ENCODE data around the gene SRC.

SRC gene

GRCh38 chr20:37453288-37453687 lies 107.3 kb downstream of the SRC start:
- Histone ChIP-seq H3K27ac (ENCODE audit: insufficient read depth, low read length, poor library complexity, severe bottlenecking) (no peak overlapping the region), H3K4me1 (ENCODE audit: control insufficient read depth, insufficient read depth, low read length, poor library complexity, severe bottlenecking) (no peaks in the 10 kb centered on the region), H3K4me3 (ENCODE audit: insufficient read depth, low read depth, low read length, poor library complexity, severe bottlenecking) (no peak overlapping the region), H3K36me3 (ENCODE audit: control insufficient read depth, insufficient read depth, low read length) (no peaks in the 10 kb centered on the region), H3K9me3 (ENCODE audit: control insufficient read depth, low read length) (no peaks in the 10 kb centered on the region), H3K27me3 (replicated peaks; ENCODE audit: control insufficient read depth, insufficient read depth, low read length, poor library complexity, severe bottlenecking) (no peaks in the 10 kb centered on the region)
- DNase-seq = no peak

- H3K4me1 ChIP-seq (ENCODE audit: control insufficient read depth, insufficient read depth, low read length, poor library complexity, severe bottlenecking) = no peaks in the 10 kb centered on the region
- no peak overlapping the region for H3K27ac ChIP-seq (ENCODE audit: insufficient read depth, low read length, poor library complexity, severe bottlenecking)
- H3K9me3 ChIP-seq (ENCODE audit: control insufficient read depth, low read length) = no peaks in the 10 kb centered on the region
- no peak overlapping the region for H3K4me3 ChIP-seq (ENCODE audit: insufficient read depth, low read depth, low read length, poor library complexity, severe bottlenecking)
- H3K27me3 ChIP-seq (replicated peaks; ENCODE audit: control insufficient read depth, insufficient read depth, low read length, poor library complexity, severe bottlenecking) = no peaks in the 10 kb centered on the region
- DNase-seq = no peak
- no peaks in the 10 kb centered on the region for H3K36me3 ChIP-seq (ENCODE audit: control insufficient read depth, insufficient read depth, low read length)
Observed at GRCh38 chr20:37453836-37454235, 107.9 kb downstream of the SRC start.

GRCh38 chr20:37454636-37455385 lies 108.9 kb downstream of the SRC start:
- Histone ChIP-seq H3K27me3 (replicated peaks; ENCODE audit: control insufficient read depth, insufficient read depth, low read length, poor library complexity, severe bottlenecking) (no peaks in the 10 kb centered on the region), H3K27ac (ENCODE audit: insufficient read depth, low read length, poor library complexity, severe bottlenecking) (no peak overlapping the region), H3K9me3 (ENCODE audit: control insufficient read depth, low read length) (no peaks in the 10 kb centered on the region), H3K4me1 (ENCODE audit: control insufficient read depth, insufficient read depth, low read length, poor library complexity, severe bottlenecking) (no peaks in the 10 kb centered on the region), H3K36me3 (ENCODE audit: control insufficient read depth, insufficient read depth, low read length) (no peaks in the 10 kb centered on the region), H3K4me3 (ENCODE audit: insufficient read depth, low read depth, low read length, poor library complexity, severe bottlenecking) (no peak overlapping the region)
- no peak for DNase-seq
